HG03064 (cell line): ENCODE measurements around the gene TLK1.
A peak's percentile ranks its signal among the peaks of the same experiment; 100 is the strongest.
"Not testable (repeated sequence)": the region's sequence is repeated elsewhere in the genome, so short reads cannot be mapped to it uniquely, and the experiment has no call there.

Experiments used
- ATAC-seq: cut with Tn5 transposase; IDR thresholded peaks from one replicate; pipeline ENCODE4 v1.9.1; 2021; ENCODE audit warnings: low read depth; ENCODE audit not compliant: unreplicated experiment

TLK1 gene

GRCh38 chr2:171087547-171087946, 73.1 kb downstream of the TLK1 start:
- no peak for ATAC-seq

GRCh38 chr2:171086352-171087290, 74.1 kb downstream of the TLK1 start:
- ATAC-seq = no peak

- no peak for ATAC-seq
Observed at GRCh38 chr2:171084128-171084527, 76.6 kb downstream of the TLK1 start.

GRCh38 chr2:171083451-171083850, 77.2 kb downstream of the TLK1 start:
- no peak for ATAC-seq

- ATAC-seq = no peak
Observed at GRCh38 chr2:171081649-171082111, 79.0 kb downstream of the TLK1 start.

- no peak for ATAC-seq
Observed at GRCh38 chr2:171080607-171081006, 80.1 kb downstream of the TLK1 start.

- ATAC-seq = not testable (repeated sequence)
Observed at GRCh38 chr2:171076422-171076821, 84.3 kb downstream of the TLK1 start.

- ATAC-seq = no peak
Observed at GRCh38 chr2:171072164-171072563, 88.5 kb downstream of the TLK1 start.

- ATAC-seq = no peak
Observed at GRCh38 chr2:171069286-171069956, 91.3 kb downstream of the TLK1 start.

GRCh38 chr2:171066110-171066509, 94.6 kb downstream of the TLK1 start:
- no peak for ATAC-seq

- no peak for ATAC-seq
Observed at GRCh38 chr2:171057575-171057974, 103.1 kb downstream of the TLK1 start.

- ATAC-seq = no peak
Observed at GRCh38 chr2:171056307-171056706, 104.4 kb downstream of the TLK1 start.

GRCh38 chr2:171049691-171050090, 111.0 kb downstream of the TLK1 start:
- ATAC-seq = no peak

- no peak for ATAC-seq
Observed at GRCh38 chr2:171046048-171046560, 114.6 kb downstream of the TLK1 start.

GRCh38 chr2:171044416-171044815, 116.3 kb downstream of the TLK1 start:
- no peak for ATAC-seq

- ATAC-seq = no peak
Observed at GRCh38 chr2:171042253-171042969, 118.3 kb downstream of the TLK1 start.

- ATAC-seq = no peak
Observed at GRCh38 chr2:171036532-171036931, 124.2 kb downstream of the TLK1 start.

GRCh38 chr2:171034315-171034714, 126.4 kb downstream of the TLK1 start:
- ATAC-seq = no peak

- no peak for ATAC-seq
Observed at GRCh38 chr2:171025214-171025613, 135.5 kb downstream of the TLK1 start.

- peak; percentile 92 for ATAC-seq
Observed at GRCh38 chr2:171018522-171018921, 142.2 kb downstream of the TLK1 start.

- no peak for ATAC-seq
Observed at GRCh38 chr2:171016125-171016524, 144.6 kb downstream of the TLK1 start.
